Mesendoderm (in vitro differentiated cells): ENCODE results near the gene FAM149A.

Source experiments
- DNase-seq: peaks from one replicate; pipeline ENCODE4 v3.0.0; 2013
- H2AK5ac ChIP-seq: 2 replicates; pipeline ENCODE4 v1.6.1; 2013; ENCODE audit warnings: low read length, inconsistent platforms
- H2BK120ac ChIP-seq: 2 replicates; pipeline ENCODE4 v1.6.1; 2013; ENCODE audit warnings: low read depth, mild to moderate bottlenecking, low read length, moderate library complexity, mixed read lengths
- H2BK15ac ChIP-seq: replicated peaks from 2 replicates; pipeline ENCODE4 v1.6.1; 2013; ENCODE audit warnings: low read depth, mild to moderate bottlenecking, moderate library complexity
- H2BK5ac ChIP-seq: 2 replicates; pipeline ENCODE4 v1.6.1; 2013; ENCODE audit warnings: low read length, inconsistent platforms
- H3K18ac ChIP-seq: 2 replicates; pipeline ENCODE4 v1.6.1; 2013; ENCODE audit warnings: mild to moderate bottlenecking, low read length, mixed read lengths
- H3K23ac ChIP-seq: one replicate; pipeline ENCODE4 v1.6.1; 2013; ENCODE audit warnings: low read length
- H3K27ac ChIP-seq: 2 replicates; pipeline ENCODE4 v1.5.1; 2013; ENCODE audit warnings: low read depth, mild to moderate bottlenecking, inconsistent platforms, low read length, moderate library complexity
- H3K27me3 ChIP-seq: 2 replicates; pipeline ENCODE4 v1.6.1; 2013; ENCODE audit warnings: low read length, control low read depth, mild to moderate bottlenecking, inconsistent platforms; ENCODE audit not compliant: insufficient read depth, poor library complexity
- H3K36me3 ChIP-seq: 2 replicates; pipeline ENCODE4 v1.6.1; 2013; ENCODE audit warnings: low read length, inconsistent platforms; ENCODE audit not compliant: control insufficient read depth, insufficient read depth
- H3K4ac ChIP-seq: one replicate; pipeline ENCODE4 v1.6.1; 2013; ENCODE audit warnings: low read depth, mild to moderate bottlenecking, low read length, moderate library complexity
- H3K4me1 ChIP-seq: 2 replicates; pipeline ENCODE4 v1.6.1; 2013; ENCODE audit warnings: low read depth, low read length, inconsistent platforms; ENCODE audit not compliant: control insufficient read depth
- H3K4me2 ChIP-seq: 2 replicates; pipeline ENCODE4 v1.6.1; 2013; ENCODE audit warnings: low read length
- H3K4me3 ChIP-seq: 2 replicates; pipeline ENCODE4 v1.5.1; 2013; ENCODE audit warnings: mild to moderate bottlenecking, low read length
- H3K56ac ChIP-seq: one replicate; pipeline ENCODE4 v1.6.1; 2013; ENCODE audit warnings: low read length
- H3K79me1 ChIP-seq: 2 replicates; pipeline ENCODE4 v1.6.1; 2013; ENCODE audit warnings: low read length, inconsistent platforms
- H3K79me2 ChIP-seq: 2 replicates; pipeline ENCODE4 v1.6.1; 2013; ENCODE audit warnings: mild to moderate bottlenecking, low read length; ENCODE audit not compliant: control insufficient read depth, insufficient read depth
- H3K9ac ChIP-seq: 2 replicates; pipeline ENCODE4 v1.6.1; 2013; ENCODE audit warnings: low read length, inconsistent platforms
- H4K5ac ChIP-seq: one replicate; pipeline ENCODE4 v1.6.1; 2013; ENCODE audit warnings: low read length
- H4K8ac ChIP-seq: one replicate; pipeline ENCODE4 v1.6.1; 2013; ENCODE audit warnings: low read depth, mild to moderate bottlenecking, control low read depth, low read length, moderate library complexity
- WGBS: extraction: QIAGEN DNeasy Blood & Tissue Kit; methylation state at CpG from one replicate; pipeline ENCODE4 v1.1.7; 2013; ENCODE audit warnings: low lambda C conversion rate, missing lambda C conversion rate; ENCODE audit not compliant: insufficient coverage; ENCODE audit errors: extremely low coverage; 5-methylcytosine and 5-hydroxymethylcytosine counted together

Gene FAM149A

DNA sequence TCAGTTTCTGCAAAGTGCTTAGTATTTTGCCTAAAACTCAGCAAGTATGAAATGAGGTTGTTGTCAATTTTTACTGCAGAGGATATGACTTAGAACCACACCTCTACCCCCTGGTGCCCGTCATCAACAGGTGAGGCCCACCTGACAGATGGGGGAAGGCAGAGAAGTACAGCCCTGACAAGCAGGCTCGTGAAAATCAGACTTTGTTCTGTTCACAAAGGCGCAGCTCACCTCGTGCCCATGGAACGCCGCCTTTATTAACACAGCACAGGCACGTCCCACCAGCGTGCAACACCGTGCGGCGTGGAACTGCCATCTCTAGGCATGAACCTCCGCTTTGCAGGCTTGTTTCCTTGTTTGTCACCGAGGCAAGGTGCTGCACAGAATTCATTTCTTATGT, 100.2 kb downstream of the FAM149A start:
- Histone ChIP-seq H3K4me1 (no peaks in the 10 kb centered on the region), H3K23ac (no peak overlapping the region), H3K9ac (no peak overlapping the region), H4K8ac (no peak overlapping the region), H2BK5ac (no peak overlapping the region), H2BK120ac (no peak overlapping the region), H3K27me3 (no peaks in the 10 kb centered on the region), H3K4me2 (no peak overlapping the region), H3K79me2 (no peaks in the 10 kb centered on the region), H3K36me3 (no peaks in the 10 kb centered on the region), H3K27ac (no peak overlapping the region), H2BK15ac (no peak overlapping the region), H3K4ac (no peak overlapping the region), H2AK5ac (no peak overlapping the region), H3K79me1 (no peaks in the 10 kb centered on the region), H3K56ac (no peak overlapping the region), H3K4me3 (no peak overlapping the region), H3K18ac (no peak overlapping the region), H4K5ac (no peak overlapping the region)
- no CpG with 5 or more reads among the region's 13 CpGs for WGBS
- no peak for DNase-seq

DNA sequence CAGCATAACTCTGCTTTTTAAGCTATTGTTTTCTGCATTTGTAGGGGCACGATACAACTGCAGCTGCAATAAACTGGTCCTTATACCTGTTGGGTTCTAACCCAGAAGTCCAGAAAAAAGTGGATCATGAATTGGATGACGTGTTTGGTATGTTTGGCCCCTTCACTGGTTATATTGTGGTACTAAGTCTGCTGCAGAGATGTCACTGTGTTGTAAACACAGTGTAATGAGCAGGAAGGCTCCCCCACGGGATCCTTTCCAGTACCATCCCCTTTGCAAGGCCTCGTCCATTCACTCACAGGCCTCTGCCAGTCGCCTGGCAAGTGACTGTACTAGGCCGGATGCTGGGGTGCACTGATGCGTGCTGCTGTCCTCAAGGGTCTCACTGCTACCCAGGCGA, 100.7 kb downstream of the FAM149A start:
- H4K8ac ChIP-seq = no peak overlapping the region
- H4K5ac ChIP-seq = no peak overlapping the region
- no peak overlapping the region for H3K4me2 ChIP-seq
- DNase-seq = no peak
- no peak overlapping the region for H2BK15ac ChIP-seq
- no peak overlapping the region for H2BK120ac ChIP-seq
- H3K4me1 ChIP-seq = no peaks in the 10 kb centered on the region
- no peaks in the 10 kb centered on the region for H3K79me2 ChIP-seq
- no peak overlapping the region for H2BK5ac ChIP-seq
- no peak overlapping the region for H3K9ac ChIP-seq
- no peak overlapping the region for H3K23ac ChIP-seq
- no peak overlapping the region for H3K27ac ChIP-seq
- WGBS = no CpG with 5 or more reads among the region's 8 CpGs
- H3K27me3 ChIP-seq = no peaks in the 10 kb centered on the region
- no peak overlapping the region for H3K56ac ChIP-seq
- no peaks in the 10 kb centered on the region for H3K36me3 ChIP-seq
- H3K4ac ChIP-seq = no peak overlapping the region
- H2AK5ac ChIP-seq = no peak overlapping the region
- H3K79me1 ChIP-seq = no peaks in the 10 kb centered on the region
- no peak overlapping the region for H3K18ac ChIP-seq
- no peak overlapping the region for H3K4me3 ChIP-seq

DNA sequence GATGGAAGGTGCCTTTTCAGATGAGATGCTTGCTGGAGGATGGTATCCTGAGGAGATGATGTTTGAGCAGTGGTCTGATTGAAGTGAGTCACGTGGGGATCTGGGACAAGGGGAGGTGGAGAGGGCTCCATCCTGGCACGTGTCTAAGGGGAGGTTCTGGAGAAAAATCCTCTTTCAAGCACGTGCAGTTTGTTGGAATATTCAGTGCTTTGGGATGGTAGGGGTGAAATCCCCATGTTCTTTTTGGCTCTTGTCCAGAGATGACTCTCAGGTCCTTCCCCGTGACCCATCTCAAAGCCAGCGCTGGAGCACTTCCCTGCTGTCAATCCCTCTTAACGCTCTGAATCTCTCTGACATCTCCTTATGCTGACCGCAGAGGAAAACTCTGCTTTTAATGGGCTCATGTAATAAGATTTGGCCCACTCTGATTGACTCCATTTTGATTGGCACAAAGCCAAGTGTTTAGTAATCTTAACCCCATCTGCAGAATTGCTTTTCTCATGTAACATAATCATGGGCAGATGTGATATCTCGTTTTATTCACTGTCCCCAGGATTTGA, 112.0 kb downstream of the FAM149A start:
- no peak for DNase-seq
- no peak overlapping the region for H3K4me3 ChIP-seq

DNA sequence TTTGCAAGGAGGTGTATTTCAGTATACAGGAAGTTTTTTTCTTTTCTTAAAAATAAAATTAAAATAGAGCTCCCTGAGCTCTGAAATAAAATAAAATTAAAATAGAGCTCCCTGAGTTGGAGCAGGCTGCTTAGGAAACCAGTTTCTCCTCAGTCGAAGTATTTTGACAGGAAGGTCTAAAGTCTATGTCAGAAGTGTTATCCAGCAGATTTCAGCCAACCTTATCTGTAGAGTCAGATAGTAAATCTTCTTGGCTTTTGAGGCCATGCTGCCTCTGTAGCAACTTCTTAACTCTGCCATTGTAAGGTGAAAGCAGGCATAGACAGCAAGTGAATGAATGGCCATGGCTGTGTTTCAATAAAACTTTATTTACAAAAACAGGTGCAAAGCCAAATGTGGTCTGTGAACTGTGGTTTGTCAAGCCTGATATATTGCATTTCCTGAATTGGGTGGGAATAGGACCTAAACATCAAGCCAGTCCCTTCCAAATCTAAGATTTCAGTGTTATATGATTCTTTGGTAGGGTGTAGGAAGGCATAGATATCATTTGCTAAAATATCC, 113.3 kb downstream of the FAM149A start:
- no peak overlapping the region for H2AK5ac ChIP-seq
- no peak overlapping the region for H3K4me3 ChIP-seq
- DNase-seq = peak; percentile 19
- H3K4ac ChIP-seq = no peak overlapping the region
- no peaks in the 10 kb centered on the region for H3K4me1 ChIP-seq
- no peak overlapping the region for H3K23ac ChIP-seq
- no peaks in the 10 kb centered on the region for H3K79me2 ChIP-seq
- no peak overlapping the region for H3K9ac ChIP-seq
- no peak overlapping the region for H3K18ac ChIP-seq
- WGBS = no CpG with 5 or more reads among the region's 1 CpG
- no peak overlapping the region for H2BK120ac ChIP-seq
- H3K79me1 ChIP-seq = no peaks in the 10 kb centered on the region
- no peak overlapping the region for H4K5ac ChIP-seq
- no peak overlapping the region for H3K56ac ChIP-seq
- no peak overlapping the region for H2BK15ac ChIP-seq
- no peak overlapping the region for H3K4me2 ChIP-seq
- H3K27me3 ChIP-seq = no peaks in the 10 kb centered on the region
- H3K27ac ChIP-seq = no peak overlapping the region
- no peak overlapping the region for H2BK5ac ChIP-seq
- H3K36me3 ChIP-seq = no peaks in the 10 kb centered on the region
- H4K8ac ChIP-seq = no peak overlapping the region

More for the DNA sequence above, 112.0 kb downstream of the FAM149A start:
- H2BK120ac ChIP-seq = no peak overlapping the region
- H3K4me2 ChIP-seq = no peak overlapping the region
- H2BK15ac ChIP-seq = no peak overlapping the region
- no peak overlapping the region for H3K27ac ChIP-seq
- no peaks in the 10 kb centered on the region for H3K79me1 ChIP-seq
- H2AK5ac ChIP-seq = no peak overlapping the region
- H3K18ac ChIP-seq = no peak overlapping the region
- H3K56ac ChIP-seq = no peak overlapping the region
- H3K79me2 ChIP-seq = no peaks in the 10 kb centered on the region
- H3K27me3 ChIP-seq = no peaks in the 10 kb centered on the region
- no peak overlapping the region for H3K23ac ChIP-seq
- H2BK5ac ChIP-seq = no peak overlapping the region
- no peak overlapping the region for H4K5ac ChIP-seq
- no peak overlapping the region for H3K9ac ChIP-seq
- WGBS = no CpG with 5 or more reads among the region's 8 CpGs
- H3K36me3 ChIP-seq = no peaks in the 10 kb centered on the region
- H3K4ac ChIP-seq = no peak overlapping the region
- no peaks in the 10 kb centered on the region for H3K4me1 ChIP-seq
- no peak overlapping the region for H4K8ac ChIP-seq

DNA sequence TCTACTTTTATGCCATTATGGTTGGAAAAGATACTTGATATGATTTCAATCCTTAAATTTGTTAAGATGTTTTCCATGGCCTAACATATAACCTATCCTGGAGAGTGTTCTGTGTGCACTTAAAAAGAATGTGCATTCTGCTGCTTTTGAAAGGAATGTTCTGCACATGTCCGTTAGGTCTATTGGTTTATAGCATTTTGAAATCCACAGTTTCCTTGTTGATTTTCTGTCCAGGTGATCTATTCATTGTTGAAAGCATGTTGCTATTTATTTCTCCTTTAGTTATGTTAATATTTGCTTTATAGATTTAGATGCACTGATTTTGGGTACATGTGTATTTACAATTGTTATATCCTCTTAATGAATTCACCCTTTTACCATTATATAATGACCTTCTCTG, 117.1 kb downstream of the FAM149A start:
- H3K79me2 ChIP-seq = no peaks in the 10 kb centered on the region
- H3K9ac ChIP-seq = no peak overlapping the region
- H3K27me3 ChIP-seq = no peaks in the 10 kb centered on the region
- DNase-seq = no peak
- no peak overlapping the region for H2BK120ac ChIP-seq
- H3K56ac ChIP-seq = no peak overlapping the region
- H3K36me3 ChIP-seq = no peaks in the 10 kb centered on the region
- no peak overlapping the region for H2BK15ac ChIP-seq
- H3K4ac ChIP-seq = no peak overlapping the region
- H2AK5ac ChIP-seq = no peak overlapping the region
- H3K4me3 ChIP-seq = no peak overlapping the region
- no peak overlapping the region for H3K23ac ChIP-seq
- no CpG with 5 or more reads among the region's 1 CpG for WGBS
- no peak overlapping the region for H3K4me2 ChIP-seq
- H3K18ac ChIP-seq = no peak overlapping the region
- no peaks in the 10 kb centered on the region for H3K79me1 ChIP-seq
- no peak overlapping the region for H2BK5ac ChIP-seq
- no peaks in the 10 kb centered on the region for H3K4me1 ChIP-seq
- no peak overlapping the region for H4K5ac ChIP-seq
- no peak overlapping the region for H4K8ac ChIP-seq
- no peak overlapping the region for H3K27ac ChIP-seq
